Pulmonary artery endothelial cell (primary cell): ENCODE data around the gene PROSER1. TPM values are rescaled to one million over a fixed set of nuclear protein-coding genes. Genes with fewer than 3 reads are reported as not detected.
"Not testable (repeated sequence)": the region's sequence is repeated elsewhere in the genome, so short reads cannot be mapped to it uniquely, and the experiment has no call there.

Experiments used
- DNase-seq: peaks from one replicate; pipeline ENCODE4 v3.0.0-alpha.2; 2011; ENCODE audit warnings: low read depth, low spot score
- total RNA-seq: library from RNA; depleted of rRNA; stranded (reverse); fragments of >200 nt; gene quantifications from 2 replicates; pipeline ENCODE4 v1.2.3, GENCODE V29; 2014

PROSER1 gene
- total RNA-seq, 1 donor from 2014 or later, result 12.8 TPM

- no peak for DNase-seq
Observed at GRCh38 chr13:39025433-39025839, 12.5 kb downstream of the PROSER1 start.

DNA sequence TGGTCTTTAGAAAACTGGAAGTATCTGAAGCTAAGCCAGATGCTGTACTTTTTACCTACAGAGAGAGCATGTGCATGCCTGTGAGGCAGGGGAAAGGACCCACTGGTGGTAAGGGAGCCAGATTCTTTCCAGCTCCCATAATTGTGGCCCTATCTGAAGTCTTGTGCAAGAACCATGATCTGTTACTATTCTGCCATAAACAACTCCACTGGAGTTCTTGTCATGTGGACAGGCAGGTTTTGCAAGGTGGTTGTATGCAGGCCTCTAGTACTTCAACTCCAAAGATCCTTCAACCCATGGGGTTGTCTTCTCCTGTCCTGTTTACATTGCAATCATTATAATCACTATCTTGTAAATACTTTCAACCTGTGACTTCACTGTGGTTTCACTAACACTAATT is 14.1 kb downstream of the PROSER1 start:
- DNase-seq, result no peak

DNA sequence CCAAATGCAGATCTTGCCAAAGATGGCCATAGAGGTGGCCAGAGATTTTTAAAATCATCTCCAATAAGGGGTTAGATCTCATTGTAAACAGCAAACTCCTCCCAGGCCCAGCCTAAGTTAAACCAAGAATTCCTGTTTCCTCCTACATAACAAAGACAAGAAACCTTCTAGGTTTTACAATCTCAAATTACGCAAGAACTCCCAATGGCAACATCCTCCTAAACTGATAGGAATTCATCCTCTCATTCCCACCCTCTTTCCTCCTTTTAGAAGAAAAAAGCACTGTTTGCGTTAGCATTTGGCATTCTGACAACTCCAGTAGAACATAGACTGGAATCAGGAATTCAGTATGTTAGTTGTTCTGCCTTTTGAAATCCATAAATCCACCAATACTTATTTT is 14.6 kb downstream of the PROSER1 start:
- DNase-seq, result no peak

- no peak for DNase-seq
Observed at GRCh38 chr13:39020853-39021462, 16.9 kb downstream of the PROSER1 start.

- DNase-seq, result no peak
Observed at GRCh38 chr13:39016787-39017186, 21.1 kb downstream of the PROSER1 start.

- DNase-seq, result no peak
Observed at GRCh38 chr13:39016087-39016486, 21.8 kb downstream of the PROSER1 start.

DNA sequence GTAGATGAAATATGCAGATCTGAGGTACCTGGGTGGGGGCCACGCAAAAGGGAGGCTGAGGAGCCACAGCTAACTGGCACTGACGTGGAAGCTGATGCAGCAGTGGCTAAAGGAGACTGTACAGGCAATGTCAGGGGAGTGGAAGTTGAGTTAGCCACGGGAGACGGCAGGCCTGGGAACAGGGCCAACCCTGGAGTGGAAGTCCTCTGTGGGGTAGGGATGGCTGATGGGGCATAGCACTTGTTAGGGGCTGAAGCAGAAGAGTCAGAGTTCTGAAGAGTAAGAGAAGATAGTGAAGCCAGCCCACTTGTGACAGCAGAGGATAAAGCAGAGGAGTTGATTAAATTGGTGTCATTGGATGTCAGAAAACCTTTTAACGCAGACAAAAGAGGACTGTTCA is 24.4 kb downstream of the PROSER1 start:
- DNase-seq, result no peak

DNA sequence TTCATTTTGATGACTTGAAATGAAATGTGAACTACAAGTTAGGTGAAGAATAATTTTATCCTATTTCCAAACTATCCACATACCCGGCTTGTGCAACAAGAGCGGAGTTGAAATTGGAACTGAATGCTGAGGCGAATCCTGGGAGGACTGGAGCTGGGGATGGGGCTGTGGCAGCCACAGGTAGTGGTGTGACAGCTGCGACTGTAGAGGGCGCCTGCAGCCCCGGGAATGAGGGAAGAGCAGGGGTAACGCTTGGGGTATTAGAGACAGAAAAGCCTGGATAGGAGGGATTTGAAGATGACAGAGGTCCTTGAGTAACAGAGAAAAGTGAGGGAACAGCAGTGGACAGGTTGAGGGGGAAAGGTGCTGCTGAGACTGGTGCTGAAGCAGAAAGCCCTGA is 25.3 kb downstream of the PROSER1 start:
- no peak for DNase-seq

DNA sequence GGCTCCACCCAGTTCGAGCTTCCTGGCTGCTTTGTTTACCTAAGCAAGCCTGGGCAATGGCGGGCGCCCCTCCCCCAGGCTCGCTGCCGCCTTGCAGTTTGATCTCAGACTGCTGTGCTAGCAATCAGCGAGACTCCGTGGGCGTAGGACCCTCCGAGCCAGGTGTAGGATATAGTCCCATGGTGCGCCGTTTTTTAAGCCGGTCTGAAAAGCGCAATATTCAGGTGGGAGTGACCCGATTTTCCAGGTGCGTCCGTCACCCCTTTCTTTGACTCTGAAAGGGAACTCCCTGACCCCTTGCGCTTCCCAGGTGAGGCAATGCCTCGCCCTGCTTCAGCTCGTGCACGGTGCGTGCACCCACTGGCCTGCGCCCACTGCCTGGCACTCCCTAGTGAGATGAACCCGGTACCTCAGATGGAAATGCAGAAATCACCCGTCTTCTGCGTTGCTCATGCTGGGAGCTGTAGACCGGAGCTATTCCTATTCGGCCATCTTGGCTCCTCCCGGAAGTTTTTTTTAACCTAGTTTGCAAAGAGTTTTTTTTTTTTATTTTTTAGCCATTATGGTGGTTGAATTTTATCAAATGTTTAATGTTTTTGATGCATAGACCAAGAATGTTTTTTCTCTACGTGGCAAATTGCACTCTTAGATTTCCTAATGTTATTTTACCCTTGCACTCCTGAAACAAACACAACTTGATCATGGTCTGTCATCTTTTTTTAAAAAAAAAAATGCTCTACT is 31.3 kb downstream of the PROSER1 start:
- not testable (repeated sequence) for DNase-seq

DNA sequence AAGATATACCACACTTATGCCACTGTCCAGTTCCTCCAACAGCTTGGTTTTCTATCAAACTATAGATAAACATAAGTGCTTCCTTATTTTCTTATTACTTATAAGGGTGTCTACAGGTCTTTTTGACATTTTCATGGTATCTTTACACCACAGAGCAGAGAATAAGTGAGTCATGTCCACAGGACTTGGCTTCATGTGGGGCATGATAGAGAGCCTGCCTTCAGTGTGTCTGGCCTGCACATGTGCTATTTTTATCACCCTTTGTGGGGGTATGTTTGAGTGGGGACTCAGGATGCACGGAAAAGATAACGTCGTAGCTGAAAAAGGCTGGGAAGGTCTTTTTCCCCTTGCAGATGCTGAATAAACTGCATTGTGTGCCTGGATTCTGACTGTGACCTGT is 39.1 kb downstream of the PROSER1 start:
- no peak for DNase-seq

DNA sequence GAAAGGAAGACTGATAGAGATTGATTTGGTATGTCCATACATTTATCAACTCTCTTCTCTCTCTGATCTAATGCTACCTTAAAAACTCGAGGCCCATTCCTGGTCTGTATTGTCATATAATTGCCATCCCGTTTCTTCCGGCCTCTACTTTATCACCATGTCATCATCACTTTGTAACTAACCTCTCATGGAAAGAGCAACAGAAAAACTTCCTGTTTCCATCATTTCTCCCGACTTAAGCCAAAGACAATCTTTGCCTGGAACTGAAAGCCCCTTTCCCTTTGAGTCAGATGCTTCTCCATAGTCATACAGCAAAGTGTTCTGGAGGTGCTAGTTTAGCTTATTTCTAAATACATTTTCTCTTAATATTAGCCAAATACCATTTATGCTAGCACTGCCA is 44.5 kb downstream of the PROSER1 start:
- DNase-seq, result no peak

GRCh38 chr13:38990693-38991092 is 47.2 kb downstream of the PROSER1 start, which contains the start of gene STOML3:
TSS of gene STOML3 (minus strand) at chr13:38990831. CDS start at chr13:38990721, 110 bp downstream.
- no peak for DNase-seq

DNA sequence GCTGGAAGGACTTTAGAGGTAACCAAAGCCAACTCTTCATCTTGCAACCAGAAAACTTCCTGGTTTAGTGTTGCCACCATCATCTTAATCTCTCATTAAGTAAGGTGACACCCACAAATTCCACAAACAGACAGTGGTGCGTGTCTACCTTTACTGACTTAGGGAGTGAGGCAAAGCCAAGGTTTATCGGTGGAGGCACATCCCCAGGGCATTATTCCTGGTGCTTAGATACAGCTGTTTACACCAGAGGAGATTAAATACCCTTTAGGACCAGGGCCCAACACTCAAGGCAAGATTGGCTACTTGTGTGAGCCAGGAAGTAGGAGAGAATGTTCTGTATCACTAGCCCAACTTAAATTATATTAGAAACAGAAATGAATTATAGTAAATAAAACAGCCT is 56.8 kb downstream of the PROSER1 start:
- no peak for DNase-seq

DNA sequence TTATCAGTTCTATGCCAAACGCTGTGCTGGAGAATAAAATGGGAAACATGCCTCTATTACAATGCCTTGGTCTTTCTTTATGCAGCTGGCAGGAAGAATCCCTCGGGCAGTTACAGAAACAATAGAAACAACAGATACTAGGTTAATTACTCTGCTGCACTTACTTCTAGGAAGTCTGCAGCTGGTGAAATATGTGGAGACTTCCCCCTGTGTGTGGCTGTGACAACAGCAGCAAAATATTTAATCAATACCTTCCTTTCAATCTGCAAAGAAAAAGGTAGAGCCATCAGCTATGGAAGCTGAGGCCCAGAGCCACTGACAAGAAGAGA is 57.2 kb downstream of the PROSER1 start:
- DNase-seq, result no peak

GRCh38 chr13:38979891-38980749 is 57.8 kb downstream of the PROSER1 start:
- DNase-seq, result no peak

- DNase-seq, result no peak
Observed at GRCh38 chr13:38970380-38971051, 67.4 kb downstream of the PROSER1 start.

- DNase-seq, result no peak
Observed at GRCh38 chr13:38969187-38969586, 68.7 kb downstream of the PROSER1 start.

- no peak for DNase-seq
Observed at GRCh38 chr13:38967446-38967845, 70.4 kb downstream of the PROSER1 start.

GRCh38 chr13:38965281-38965680 is 72.6 kb downstream of the PROSER1 start:
- DNase-seq, result no peak

DNA sequence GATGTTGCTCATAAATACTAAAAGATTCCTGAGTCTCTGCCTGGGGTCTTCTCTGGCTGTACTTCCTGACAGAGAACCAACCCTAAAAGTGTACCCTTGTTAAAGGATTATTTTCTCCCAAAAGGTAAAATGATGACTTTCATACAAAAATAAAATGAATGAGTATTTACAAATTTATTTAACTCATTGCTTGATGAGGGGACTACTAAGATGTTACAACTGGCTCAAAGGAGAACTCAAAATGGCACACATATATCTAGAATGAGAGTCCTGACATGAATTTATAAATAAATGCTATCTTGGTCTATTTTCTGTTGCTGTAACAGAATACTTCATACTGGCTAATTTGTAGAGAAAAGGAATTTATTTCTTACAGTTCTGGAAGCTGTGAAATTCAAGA is 77.7 kb downstream of the PROSER1 start:
- no peak for DNase-seq
